ENCODE results near the gene MTG2. TPM values are rescaled to one million over a fixed set of nuclear protein-coding genes. Genes with fewer than 3 reads are reported as not detected.

Gene MTG2
- total and polyA plus RNA-seq, 2 of the 13 experiments (the other 11 are each of a cell fraction or from before 2014, with no cell fraction given) = 20.4 to 37.8 TPM

- no peak overlapping the region for H2AFZ ChIP-seq (ENCODE audit: low read length)
- DNase-seq (ENCODE audit: low spot score) (no peak), FAIRE-seq (no peak), ATAC-seq (peak; percentile 1; the same call in 2 of the 3 replicates)
- H3K27ac ChIP-seq (ENCODE audit: extremely low read length, insufficient read depth, low read length) = no peak overlapping the region
- no peak overlapping the region for H3K9ac ChIP-seq (ENCODE audit: insufficient read depth, low read depth, low read length)
- CTCF ChIA-PET (ENCODE audit: low intra/inter-chr PET ratio, low total read pairs) = no interaction called here
- peaks cover 67 to 92% of the 10 kb centered on the region in 2 experiments for H3K36me3 ChIP-seq (replicated peaks in 1 of 2; ENCODE audit: control insufficient read depth in 1 of 2, insufficient read depth in 2 of 2, low read length in 2 of 2)
- no TSS peak for BruUV-seq (replicated peaks)
- H3K4me3 ChIP-seq (replicated peaks in 1 of 3; ENCODE audit: insufficient read depth in 1 of 3, low read depth in 2 of 3, low read length in 3 of 3) = no peak overlapping the region
- intact Hi-C loops (cut with micrococcal nuclease; ENCODE audit: unreplicated experiment) = no loop called here
- H3K4me1 ChIP-seq (ENCODE audit: insufficient read depth, low read length) = peaks cover 31% of the 10 kb centered on the region
- POLR2A ChIA-PET = interaction anchor here (1.5 to 7.8 kb wide), 2 partner anchors 9 to 11 kb away, joined by 4 to 86 read pairs; partner anchors contain the start of gene LSM14B
- in situ Hi-C loops (cut with HindIII; ENCODE audit: extremely low pct_ligation_motif_present, low pct_unique_long_range_greater_than_20kb) = no loop called here
- H3K79me2 ChIP-seq (ENCODE audit: insufficient read depth, low read length) = no peaks in the 10 kb centered on the region
- no peaks in the 10 kb centered on the region for H3K9me3 ChIP-seq (ENCODE audit: low read length)
- H4K20me1 ChIP-seq (ENCODE audit: insufficient read depth, low read length) = peaks cover 34% of the 10 kb centered on the region
- no peaks in the 10 kb centered on the region for H3K27me3 ChIP-seq (ENCODE audit: control insufficient read depth in 1 of 2, insufficient read depth in 2 of 2, low read length in 2 of 2)
- WGBS (ENCODE audit: low lambda C conversion rate) = 94% methylated on average over 29 of the region's 29 CpGs
- no peak overlapping the region for H3K4me2 ChIP-seq (ENCODE audit: low read depth, low read length)
- TF ChIP-seq TCF7 (IDR thresholded peaks at IDR 0.05; ENCODE audit: low read depth) (no peak), SP140L (CRISPR knock-in tag; IDR thresholded peaks at IDR 0.05; ENCODE audit: borderline replicate concordance) (no peak), NRL (CRISPR knock-in tag; IDR thresholded peaks at IDR 0.05; ENCODE audit: borderline replicate concordance) (peak; percentile 60; the same call in 1 of the 2 replicates), ZNF770 (CRISPR knock-in tag; IDR thresholded peaks at IDR 0.05) (no peak), CEBPZ (IDR thresholded peaks at IDR 0.05; ENCODE audit: low read length) (no peak), HOXD1 (CRISPR knock-in tag; IDR thresholded peaks at IDR 0.05) (no peak), ZNF282 (IDR thresholded peaks at IDR 0.05; ENCODE audit: partially characterized antibody) (no peak), ZBTB7B (CRISPR knock-in tag; IDR thresholded peaks at IDR 0.05) (no peak), ZNF276 (CRISPR knock-in tag; IDR thresholded peaks at IDR 0.05; ENCODE audit: low read depth) (no peak), KDM4B (CRISPR knock-in tag; IDR thresholded peaks at IDR 0.05) (no peak), MXD4 (CRISPR knock-in tag; IDR thresholded peaks at IDR 0.05) (no peak), PBX2 (CRISPR knock-in tag; IDR thresholded peaks at IDR 0.05) (no peak), U2AF1 (optimal IDR thresholded peaks at IDR 0.05; ENCODE audit: low read depth, low read length) (no peak), RFXANK (CRISPR knock-in tag; IDR thresholded peaks at IDR 0.05) (no peak), AGO2 (optimal IDR thresholded peaks at IDR 0.05; ENCODE audit: low read depth, low read length) (peak; percentile 74), SUZ12 (IDR thresholded peaks at IDR 0.05; ENCODE audit: low read depth, low read length) (no peak), RCOR2 (CRISPR knock-in tag; IDR thresholded peaks at IDR 0.05) (no peak)
These were observed 49.6 kb upstream of the MTG2 start for GRCh38 chr20:62133051-62133845.

Measured in HepG2 (cell line).